Islet precursor cell (in vitro differentiated cells): ENCODE data around the gene WWOX.

ENCODE experiments used
- DNase-seq: peaks from one replicate; pipeline ENCODE4 v3.0.0-alpha.2; 2018

Gene WWOX

DNA sequence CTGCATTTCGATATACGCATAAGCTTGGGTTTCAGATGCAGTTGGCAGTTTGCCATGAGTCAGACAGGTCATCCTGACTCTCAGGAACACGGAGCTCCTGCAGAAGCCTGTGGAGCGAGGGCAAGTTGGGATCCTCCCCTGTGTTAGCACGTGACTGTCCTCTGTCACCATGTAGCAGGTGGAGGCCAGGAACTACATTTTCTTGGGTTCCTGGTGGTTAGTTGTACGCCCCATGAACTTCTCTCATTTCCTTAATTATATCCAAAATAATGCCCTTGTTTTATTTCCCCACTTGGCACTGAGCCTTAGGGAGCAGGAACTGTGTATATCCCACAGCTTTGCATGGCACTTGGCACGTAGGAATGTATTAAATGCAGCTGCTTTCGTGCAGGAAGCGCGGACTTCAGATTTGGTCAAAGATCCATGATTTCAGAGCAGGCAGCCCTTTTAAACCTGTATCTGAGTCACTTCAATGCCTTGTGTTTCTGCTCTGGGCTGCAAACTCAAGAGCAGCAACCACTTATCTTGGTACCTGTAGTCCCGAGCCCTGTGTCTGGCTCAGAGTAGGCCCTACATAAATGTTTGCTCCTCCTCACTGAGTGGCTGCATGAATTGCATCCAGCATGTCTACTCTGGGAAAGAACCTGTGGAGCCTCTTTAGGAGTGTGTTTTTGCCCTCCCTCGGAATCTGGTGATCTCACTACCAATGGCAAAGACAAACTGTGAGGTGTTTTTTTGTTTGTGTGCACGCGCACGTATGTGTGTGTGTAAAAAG lies 1072.7 kb downstream of the WWOX start:
- DNase-seq: no peak

DNA sequence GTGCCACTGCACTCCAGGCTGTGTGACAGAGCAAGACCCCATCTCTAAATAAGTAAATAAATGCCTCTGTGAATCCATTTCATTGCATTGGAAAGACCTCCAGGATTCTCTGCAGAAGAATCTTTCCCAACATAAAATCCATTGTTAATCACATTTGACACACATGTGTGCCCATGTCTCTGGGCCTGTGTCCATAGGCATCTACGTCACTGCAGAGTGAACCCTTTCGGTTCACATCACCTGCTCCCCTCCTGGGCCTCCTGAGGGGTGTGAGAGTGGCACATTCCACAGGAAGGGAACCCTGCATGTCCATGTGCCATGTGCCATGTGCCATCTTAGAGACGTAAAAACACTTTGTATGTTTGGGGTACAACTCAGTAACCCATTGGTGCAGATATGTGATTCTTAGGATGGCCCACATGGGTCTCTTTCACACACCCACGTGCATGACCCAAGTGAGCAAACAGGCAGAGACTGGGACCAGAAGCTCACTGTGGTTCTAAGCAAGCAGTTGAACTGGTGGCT lies 1073.6 kb downstream of the WWOX start:
- DNase-seq: no peak

DNA sequence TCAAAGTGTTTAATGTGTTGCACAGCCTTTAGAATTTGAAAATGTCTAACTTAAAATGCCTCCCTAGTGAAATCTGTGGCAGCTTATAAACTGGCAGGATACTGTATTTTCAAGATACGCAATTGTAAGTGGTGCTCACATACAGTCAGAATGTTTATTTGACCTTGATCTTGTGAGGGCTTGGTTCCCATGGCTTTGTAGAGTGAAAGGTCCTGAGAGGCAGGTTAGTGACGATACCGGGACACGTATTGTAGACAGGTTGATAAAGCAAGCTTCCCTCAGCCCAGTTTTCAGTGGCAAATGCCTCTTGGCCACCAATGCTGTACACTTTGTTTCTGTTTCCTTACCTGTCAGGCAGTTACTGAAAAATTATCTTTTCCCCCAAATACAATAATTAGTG lies 1074.5 kb downstream of the WWOX start:
- no peak for DNase-seq

DNA sequence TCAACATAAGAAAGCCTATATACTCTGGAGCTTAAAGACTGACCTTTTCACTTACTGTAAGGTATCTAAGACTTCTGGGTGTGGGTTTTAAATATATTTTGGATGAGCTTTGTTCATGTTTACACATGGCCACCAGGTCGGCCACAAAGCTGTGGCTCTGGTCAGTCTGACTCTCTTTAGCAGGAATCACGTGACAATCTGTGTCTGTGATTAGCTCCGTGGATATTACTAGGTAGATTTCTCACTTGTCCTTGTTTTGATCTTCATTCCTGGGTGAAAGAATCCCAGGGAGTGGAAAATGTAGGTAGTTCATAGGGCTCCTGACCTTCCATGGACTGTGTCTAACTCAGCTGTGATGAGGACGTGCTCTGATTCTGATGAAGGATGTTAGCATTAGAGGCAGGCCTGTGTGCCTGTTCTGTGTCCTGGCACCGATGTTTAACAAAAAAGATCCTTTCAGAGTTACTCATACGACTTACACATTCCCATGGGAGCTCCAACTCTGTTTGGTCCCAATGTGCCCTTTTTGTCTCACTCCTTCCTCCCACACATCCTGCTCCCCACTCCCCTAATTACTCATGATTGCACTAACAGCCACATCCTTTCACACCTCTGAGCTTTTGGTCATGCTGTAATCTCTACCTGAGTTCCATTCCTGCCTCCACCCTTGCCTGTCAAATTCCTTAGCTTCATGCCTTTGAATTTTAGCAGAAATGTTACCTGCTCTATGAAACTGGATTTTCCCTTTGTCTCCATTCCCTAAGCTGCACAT lies 1076.0 kb downstream of the WWOX start:
- peak; percentile 74 for DNase-seq

DNA sequence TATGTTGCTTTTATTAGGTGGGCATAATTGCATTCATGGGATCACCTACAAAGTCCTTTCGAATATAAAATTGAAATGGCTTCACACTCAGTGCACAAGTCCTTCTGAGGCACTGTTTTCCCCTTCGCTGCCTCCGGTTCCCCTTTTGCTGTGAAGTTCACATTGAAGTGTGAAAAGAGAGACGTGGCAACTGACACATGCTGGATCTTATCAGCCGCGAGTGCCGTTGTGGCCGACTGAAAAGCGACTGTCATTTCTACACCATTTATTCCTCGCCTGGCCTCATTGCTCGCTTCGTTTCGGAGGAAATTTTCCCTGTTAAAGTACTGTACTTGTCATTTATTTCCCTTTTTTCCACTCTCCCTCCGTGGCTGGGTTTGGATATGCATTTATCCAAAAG lies 1077.6 kb downstream of the WWOX start:
- DNase-seq: no peak

DNA sequence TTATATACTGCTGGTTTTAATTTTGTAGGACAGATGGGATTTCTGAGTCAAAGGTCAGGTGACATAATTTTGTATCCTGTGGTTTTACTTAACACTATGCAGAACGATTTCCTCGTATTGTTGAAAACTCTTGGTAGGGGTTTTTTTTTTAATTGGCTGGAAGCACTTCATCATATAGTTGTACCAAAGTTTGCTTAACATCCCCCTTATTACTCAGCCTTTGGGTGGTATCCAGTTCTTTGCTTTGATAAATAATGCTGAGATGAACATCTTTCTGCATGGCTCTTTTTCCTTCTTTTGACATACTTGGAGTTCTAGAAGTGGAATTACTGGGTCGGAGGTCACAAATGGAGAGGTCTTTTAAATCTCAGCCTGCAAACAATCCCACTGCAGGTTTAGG lies 1082.0 kb downstream of the WWOX start:
- DNase-seq: no peak

DNA sequence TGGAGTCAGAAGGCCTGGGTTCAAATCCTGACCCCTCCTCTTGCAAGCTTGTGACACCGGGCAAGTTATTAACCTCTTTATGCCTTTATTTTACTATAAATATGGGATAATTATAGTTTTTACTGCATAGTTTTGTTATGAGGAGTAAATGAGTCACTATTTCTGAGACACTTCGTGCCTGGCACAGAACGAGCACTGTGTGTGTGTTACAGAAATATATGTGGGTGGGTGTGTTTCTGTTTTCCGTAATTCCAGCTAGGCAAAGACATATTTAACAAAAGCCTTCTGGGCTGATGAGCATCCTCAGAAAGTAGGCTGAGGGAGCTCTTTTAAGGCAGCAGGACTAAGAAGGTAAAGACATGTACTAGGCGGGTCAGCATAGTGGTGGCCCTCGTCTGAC lies 1083.2 kb downstream of the WWOX start:
- no peak for DNase-seq

DNA sequence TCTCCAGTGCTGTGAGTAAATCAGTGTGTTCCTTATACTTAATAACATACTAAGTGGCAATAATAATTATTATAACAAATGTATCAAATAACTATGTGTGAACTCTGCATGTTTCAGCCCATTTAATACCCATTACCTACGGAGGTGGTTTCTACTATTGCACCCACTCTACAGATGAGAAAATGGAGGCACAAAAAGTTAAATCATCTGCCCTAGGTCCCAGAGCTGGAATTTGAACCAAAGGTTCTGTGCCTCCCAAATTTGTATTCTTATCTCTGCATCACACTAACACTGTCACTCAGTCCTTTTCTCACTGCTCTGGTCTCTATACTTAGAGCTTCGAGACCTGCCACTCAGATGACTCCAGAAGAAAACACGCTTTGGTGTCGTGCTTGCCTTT lies 1084.1 kb downstream of the WWOX start:
- no peak for DNase-seq

DNA sequence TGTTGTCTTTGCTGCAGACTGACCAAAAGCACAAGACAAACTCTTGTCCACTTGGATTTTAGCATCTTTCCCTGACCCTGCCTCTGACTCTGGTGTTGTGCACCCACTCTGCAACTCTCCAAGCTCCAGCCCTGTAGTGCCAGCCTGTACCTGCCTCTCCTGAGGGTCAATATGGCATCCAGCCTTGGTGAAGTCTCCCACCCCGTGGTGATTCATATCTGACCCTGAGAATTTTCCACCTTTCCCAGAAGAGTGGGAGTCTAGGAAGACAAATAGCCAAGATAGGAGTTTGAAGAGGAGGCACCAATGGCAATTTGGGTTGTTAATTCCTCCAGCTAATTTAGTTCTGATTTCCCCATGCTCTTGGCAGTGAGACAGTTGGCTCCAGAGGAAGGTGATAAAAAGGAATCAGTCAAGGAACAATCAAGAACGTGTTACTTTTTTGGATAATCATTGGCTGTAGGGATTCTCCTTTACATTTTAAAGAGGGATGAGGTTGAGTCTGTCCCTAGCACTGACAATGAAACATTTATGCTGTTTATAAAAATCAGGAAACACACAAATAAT lies 1085.1 kb downstream of the WWOX start:
- DNase-seq: no peak

DNA sequence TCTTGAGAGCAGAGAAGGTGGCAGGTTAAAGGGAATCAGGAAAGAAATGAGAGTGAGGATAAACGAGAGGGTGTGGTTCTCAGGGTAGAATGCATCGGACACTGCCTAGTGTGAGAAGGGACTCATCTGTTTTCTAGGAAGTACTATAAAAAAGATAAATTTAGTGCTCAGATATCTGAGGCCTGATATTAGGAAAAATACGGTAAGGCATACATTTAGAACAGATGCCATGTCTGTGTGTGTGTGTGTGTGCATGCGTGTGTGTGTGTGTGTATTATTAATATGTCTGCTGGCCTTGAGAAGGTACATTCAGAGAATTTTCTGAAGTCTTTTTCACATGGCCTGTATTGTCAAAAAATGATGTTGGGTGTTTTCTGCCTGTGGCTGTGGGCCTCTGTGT lies 1086.3 kb downstream of the WWOX start:
- no peak for DNase-seq

DNA sequence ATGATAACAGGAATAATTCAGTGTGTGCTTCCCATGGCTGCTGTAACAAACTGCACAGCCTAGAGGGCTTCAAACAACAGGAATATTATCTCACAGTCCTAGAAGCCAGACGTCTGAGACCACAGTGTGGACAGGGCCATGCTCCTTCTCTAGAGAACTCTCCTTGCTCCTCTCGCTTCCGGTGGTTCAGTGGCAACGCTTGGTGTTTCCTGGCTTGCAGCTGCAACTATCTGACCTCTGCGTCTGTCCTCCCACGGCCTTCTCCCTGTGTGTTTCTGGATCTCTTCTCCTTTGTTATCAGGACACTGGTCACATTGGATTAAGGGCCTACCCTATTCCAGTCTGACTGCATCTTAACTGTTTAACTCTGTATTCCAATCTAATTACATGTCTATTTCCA lies 1086.7 kb downstream of the WWOX start:
- DNase-seq: peak; percentile 56

DNA sequence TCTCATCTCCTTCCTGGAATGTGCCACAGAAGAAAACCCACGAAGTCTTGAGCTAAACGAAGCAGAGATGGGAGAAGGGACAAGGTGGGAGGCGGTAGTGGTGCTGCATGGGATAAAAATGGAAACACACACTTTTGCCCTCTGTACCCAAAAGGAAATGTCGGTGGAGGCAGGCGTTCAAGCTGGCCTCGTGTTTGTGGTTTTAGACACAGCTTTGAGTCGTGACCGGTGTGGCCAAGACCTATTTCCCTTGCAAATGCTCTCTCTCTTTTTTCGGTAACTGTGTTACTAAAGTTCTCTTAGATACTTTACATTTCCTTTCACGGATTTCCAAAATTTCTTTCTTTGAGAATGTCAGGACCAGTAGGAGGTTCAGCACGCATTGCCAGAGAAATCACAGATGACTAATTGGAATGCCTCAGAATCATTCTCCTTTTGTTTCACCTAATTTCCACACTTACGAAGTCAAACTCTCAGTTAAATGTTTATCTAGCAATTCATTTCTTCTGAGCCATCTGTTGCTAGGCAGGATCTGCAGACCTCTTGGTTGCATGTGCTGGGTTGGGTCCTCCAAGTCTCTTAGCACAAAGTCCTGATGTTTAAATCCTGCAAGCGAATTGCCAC lies 1088.8 kb downstream of the WWOX start:
- no peak for DNase-seq

DNA sequence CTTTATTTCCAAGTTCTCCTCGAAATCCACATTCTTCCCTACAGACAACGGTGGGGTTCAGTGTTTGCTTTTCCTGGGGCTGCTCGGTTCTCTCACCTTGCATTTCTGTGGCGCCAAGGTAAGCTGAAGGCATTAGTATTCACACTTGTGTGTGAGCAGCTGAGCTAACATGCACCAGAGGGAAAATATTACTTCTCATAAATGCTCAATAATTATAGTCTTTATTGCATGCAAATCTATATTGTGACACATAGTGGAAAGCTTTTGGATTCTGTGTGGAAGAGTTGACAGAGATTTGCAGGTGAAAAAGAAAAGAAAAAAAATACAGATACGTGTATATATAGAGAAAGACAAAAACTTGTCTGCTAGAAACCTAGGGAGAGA lies 1089.3 kb downstream of the WWOX start:
- DNase-seq: no peak

DNA sequence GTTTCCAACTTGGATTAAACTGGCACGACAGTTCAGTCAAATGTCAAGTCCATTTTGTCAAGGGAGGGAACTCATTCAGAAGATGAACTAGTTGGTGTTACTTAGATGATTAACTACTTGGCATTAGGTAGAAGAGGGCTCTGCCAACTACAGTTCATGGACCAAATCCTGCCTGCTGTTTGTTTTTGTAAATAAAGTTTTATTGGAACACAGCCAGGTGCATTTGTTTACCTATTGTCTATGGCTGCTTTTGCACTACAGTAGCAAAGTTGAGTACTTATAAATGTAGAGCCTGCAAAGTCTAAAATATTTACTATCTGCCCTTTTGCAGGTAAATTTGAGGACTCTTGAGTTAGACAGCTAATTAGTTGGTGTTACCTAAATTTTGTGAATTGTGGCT lies 1091.1 kb downstream of the WWOX start:
- DNase-seq: no peak

DNA sequence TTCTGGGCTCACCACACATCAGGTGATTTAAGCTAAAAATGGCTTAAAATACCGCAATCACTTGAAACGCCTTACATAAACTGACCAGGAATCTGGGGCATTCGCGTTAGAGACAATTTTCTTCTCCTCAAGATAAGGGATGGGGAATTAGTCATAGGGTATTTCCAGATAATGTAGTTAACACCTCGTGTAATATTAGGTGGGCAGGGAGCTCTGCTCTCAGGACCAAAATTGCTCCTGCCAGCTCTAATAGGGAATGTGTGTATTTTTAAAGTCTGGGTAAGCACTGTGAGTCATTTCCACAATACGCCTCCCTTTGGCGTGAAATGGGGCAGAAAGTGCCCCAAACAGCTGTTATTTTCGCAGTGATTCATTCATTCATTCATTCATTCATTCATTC lies 1092.5 kb downstream of the WWOX start:
- no peak for DNase-seq

DNA sequence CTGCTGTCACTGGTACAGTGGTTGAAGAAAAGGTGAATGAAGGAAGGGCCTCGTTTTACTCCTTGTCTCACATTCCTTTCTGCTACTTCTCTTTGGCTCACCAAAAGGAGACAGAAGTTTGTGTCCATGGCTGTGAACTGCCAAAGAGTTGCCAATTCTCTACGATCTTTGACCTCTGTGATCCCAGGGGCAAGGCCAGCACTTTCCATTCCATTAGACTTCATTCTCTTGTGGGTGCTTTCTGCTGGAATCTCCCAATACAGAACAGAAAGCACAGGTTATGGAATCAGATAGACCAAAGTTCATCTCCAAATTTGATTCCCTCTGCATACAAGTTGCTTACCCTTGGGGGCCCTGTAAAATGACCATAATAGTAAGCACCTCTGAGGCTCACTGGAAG lies 1093.5 kb downstream of the WWOX start:
- DNase-seq: no peak

DNA sequence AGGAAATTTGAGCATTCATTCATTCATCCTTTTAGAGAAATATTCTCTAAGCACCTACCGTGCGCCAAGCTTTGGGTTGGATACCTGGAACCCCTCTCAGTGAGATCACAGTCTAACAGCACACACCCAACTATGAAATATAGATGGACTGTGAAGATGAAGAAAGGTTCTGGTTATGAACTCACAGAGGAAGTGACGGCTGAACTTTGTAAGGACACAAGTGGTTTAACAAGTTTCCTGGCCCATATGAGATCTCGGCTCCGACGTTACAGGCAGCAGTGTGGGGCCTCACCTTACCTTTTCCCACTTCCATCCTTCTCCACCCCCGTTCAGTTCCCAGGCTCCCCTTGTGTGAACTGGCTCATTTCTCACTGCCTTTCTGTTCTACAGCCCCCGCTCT lies 1094.8 kb downstream of the WWOX start:
- DNase-seq: no peak

DNA sequence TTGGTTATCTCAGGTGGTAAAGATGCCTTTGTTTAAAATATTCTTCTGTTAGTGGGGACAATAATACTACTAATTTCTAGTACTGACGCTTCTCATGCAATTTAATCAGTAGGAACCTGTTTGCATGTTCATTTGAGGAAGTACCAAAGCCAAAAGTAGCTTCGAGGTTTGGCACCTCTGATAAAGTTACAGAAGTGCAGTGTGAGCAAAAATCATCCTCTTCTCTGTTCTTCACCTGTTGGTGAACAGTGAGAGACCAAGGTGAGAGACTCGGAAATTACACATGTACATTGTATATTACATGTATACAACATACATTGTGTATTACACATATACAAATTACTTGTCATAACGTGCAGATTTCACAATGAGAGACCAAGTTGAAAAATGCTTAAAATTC lies 1096.5 kb downstream of the WWOX start:
- DNase-seq: no peak

DNA sequence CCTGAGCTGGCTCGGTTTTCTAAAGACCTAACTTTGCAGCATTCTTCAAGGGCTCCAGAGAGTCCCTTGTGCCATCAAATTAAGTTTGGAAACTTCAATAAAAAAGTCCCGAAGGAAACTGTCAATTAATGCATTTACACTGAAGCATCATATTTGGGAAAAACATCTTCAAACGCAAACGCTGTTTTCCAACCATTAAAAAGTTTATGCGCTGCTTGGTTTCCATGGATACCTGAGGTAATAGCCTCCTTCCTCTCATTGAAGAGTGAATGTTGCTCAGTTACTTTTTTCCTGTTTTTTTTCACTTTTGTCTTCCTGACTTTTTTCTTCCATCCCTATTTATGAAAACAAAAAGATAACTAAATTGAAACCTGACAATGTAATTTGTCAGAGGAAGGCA lies 1102.0 kb downstream of the WWOX start:
- no peak for DNase-seq

DNA sequence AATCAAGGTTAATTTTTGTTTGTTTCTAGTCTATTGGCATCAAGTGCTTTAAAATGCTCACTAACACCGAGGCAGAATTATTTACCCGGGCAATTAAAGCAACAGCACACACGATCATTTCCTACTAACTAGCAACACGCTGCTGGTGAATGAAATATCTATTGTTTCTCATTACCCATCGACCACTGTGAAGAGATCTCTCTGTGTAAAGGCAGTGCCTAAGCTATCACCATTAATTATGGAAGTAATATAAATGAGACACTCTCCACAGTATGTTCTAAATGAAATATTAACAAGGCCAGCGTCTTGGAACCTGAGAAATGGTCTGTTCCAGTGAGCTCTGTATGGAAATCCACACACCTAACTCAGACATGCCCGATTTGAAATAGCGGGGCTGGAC lies 1103.5 kb downstream of the WWOX start:
- no peak for DNase-seq

DNA sequence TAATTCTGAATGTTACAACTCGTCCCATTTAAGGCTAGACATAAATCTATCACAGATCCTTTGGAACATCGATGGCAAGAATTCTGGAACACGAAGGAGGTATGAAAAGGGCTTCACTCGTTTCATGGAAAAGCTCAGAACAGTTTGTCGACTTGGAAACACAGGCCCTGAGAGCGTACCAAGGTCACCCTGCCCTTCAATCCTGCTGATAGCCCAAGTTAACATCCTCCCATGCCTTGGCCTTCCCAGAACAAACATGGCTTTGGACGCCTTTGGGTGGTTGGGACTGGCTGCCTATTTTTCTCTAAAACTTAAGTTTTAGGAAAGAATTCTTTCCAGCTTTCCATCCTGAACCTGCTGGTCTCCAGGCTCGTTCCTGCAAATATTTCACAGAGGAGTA lies 1105.0 kb downstream of the WWOX start:
- no peak for DNase-seq

DNA sequence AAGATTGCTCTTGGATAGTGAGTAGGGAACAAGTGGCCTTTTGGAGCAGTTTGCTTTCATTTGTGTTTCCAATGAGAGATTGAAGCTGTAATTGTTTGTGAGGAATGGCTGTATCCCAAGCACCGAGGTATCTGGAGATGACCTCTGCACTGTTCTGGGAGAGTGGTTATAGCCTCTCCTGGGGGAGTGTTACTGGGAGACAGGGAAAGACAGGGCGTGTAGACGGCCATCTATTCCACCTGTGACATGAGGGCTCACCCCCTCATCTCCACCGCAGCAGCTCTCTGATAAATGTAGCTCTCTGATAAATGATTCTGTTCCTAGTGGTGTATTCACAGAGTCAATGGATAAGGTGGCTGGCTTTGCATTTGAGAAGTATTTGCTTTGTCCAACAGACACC lies 1107.4 kb downstream of the WWOX start:
- DNase-seq: no peak

DNA sequence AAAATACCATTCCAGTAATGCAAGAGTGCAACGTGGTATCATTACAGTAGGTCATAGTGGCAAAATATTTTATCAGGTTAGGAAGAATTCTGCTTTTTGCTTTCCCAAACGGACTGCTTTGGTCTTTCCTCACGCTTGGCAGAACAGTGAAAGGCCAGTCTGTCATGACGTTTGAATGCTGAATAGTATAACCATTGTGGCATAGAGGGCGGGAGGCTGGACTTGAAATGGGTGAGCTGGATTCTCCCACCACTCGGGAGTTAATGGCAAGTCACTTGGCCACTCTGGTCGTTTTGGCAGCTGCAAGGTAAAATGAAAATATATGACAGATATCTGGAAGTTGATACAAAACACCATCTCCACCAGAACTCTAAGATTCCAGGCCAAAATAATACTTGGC lies 1109.9 kb downstream of the WWOX start:
- DNase-seq: no peak

DNA sequence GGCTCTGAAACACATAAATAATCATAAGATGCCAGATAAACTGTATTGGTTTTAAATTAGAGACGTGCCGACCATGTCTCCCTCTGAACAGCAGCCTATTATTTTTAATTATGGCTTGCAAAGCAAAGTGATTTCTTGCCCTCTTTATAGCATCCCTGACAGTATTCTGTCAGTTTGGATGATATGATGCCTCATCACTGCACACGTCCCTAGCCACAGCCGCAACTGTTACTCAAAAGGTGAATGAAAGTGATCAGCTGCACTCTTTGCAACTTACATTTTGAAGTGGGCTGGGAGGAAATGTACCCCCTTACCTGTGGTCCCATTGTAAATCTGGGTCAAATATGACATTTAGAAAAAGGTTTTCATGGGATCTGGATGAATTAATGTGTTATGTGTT lies 1111.2 kb downstream of the WWOX start:
- no peak for DNase-seq
